Activated CD4-positive, alpha-beta T cell treated with anti-CD3 and anti-CD28 coated beads, Interleukin-2, amount 50 U/mL, for 16 hours (primary cell): ENCODE results near the gene BORCS5.
"Not testable (repeated sequence)": the region's sequence is repeated elsewhere in the genome, so short reads cannot be mapped to it uniquely, and the experiment has no call there.

Experiments
- DNase-seq: peaks from one replicate; pipeline ENCODE4 v3.0.0-alpha.2; 2020

BORCS5 gene

GRCh38 chr12:12495536-12495935 is 138.7 kb downstream of the BORCS5 start:
- no peak for DNase-seq

GRCh38 chr12:12498210-12498609 is 141.3 kb downstream of the BORCS5 start:
- no peak for DNase-seq

- DNase-seq: no peak
These were observed 143.2 kb downstream of the BORCS5 start for GRCh38 chr12:12499909-12500604.

- DNase-seq: no peak
These were observed 144.2 kb downstream of the BORCS5 start for GRCh38 chr12:12501121-12501520.

- not testable (repeated sequence) for DNase-seq
These were observed 145.4 kb downstream of the BORCS5 start for GRCh38 chr12:12502130-12502814.

GRCh38 chr12:12502815-12503151 is 145.9 kb downstream of the BORCS5 start:
- no peak for DNase-seq

GRCh38 chr12:12503384-12504078 is 146.7 kb downstream of the BORCS5 start:
- DNase-seq: peak; percentile 65

- DNase-seq: peak; percentile 74
These were observed 148.9 kb downstream of the BORCS5 start for GRCh38 chr12:12505544-12506495.

GRCh38 chr12:12506496-12506890 is 149.6 kb downstream of the BORCS5 start:
- DNase-seq: no peak

GRCh38 chr12:12507121-12507520 is 150.2 kb downstream of the BORCS5 start:
- no peak for DNase-seq

GRCh38 chr12:12508612-12509011 is 151.7 kb downstream of the BORCS5 start:
- DNase-seq: no peak

GRCh38 chr12:12510141-12510540 is 153.3 kb downstream of the BORCS5 start:
- no peak for DNase-seq

- no peak for DNase-seq
These were observed 153.7 kb downstream of the BORCS5 start for GRCh38 chr12:12510551-12510950.

GRCh38 chr12:12511021-12511783 is 154.3 kb downstream of the BORCS5 start:
- no peak for DNase-seq

GRCh38 chr12:12511895-12512711 is 155.2 kb downstream of the BORCS5 start:
- DNase-seq: peak; percentile 49

GRCh38 chr12:12513416-12514006 is 156.6 kb downstream of the BORCS5 start:
- no peak for DNase-seq

- no peak for DNase-seq
These were observed 161.6 kb downstream of the BORCS5 start for GRCh38 chr12:12518464-12518845.

- no peak for DNase-seq
These were observed 162.0 kb downstream of the BORCS5 start for GRCh38 chr12:12518919-12519318.
